Right renal pelvis (tissue), 4 donors: ENCODE data around the gene ANO2. TPM values are rescaled to one million over a fixed set of nuclear protein-coding genes. Genes with fewer than 3 reads are reported as not detected.
"Not testable (repeated sequence)": the region's sequence is repeated elsewhere in the genome, so short reads cannot be mapped to it uniquely, and the experiment has no call there.

Experiments used
- DNase-seq, 4 donors: peaks; one replicate each; pipeline ENCODE4 v3.0.0-alpha.2; 2013; ENCODE audit warnings: low read depth in 4 of 4, low spot score in 3 of 4, missing footprints in 1 of 4
- polyA plus RNA-seq, 4 donors: library from polyadenylated mRNA; unstranded; fragments of 120-200 nt; gene quantifications; one replicate each; pipeline ENCODE4 v1.2.1, GENCODE V29; 2013; ENCODE audit not compliant: insufficient read length in 4 of 4

Gene ANO2
- polyA plus RNA-seq, 4 donors = 3.0 to 4.6 (median 3.9) TPM

GRCh38 chr12:5705791-5706190 is 239.3 kb downstream of the ANO2 start:
- no peak for DNase-seq

DNA sequence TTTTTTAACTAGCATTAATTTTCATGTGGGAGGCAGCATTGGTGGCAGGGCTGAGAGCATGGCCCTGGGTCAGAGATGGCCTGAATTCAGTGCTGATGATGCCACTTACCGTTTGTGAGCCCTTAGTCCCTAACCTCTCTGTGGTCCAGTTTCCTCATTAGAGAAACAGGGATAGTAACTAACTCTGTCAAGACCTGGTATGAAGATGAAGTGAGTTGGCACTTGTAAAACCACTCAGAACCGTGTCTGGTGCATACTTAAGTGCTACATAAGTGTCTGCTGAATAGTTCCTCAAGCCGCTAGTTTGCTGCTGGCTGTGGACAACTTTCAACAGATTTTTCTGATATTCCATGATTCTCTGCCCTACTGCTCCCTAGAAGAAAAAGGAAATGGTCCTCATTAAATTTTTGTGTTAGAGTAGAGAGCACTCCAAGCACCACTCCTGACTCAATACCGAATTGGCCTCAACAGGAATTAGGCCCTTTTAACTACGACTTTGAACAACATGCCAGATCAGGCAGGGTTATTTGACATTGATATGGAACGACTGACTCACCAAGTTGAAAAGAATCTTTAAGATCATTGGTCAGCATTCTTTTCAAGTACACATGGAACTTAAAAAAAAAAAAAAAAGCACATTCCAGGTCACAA is 250.2 kb downstream of the ANO2 start:
- no peak for DNase-seq

GRCh38 chr12:5692850-5693249 is 252.2 kb downstream of the ANO2 start:
- DNase-seq = no peak

DNA sequence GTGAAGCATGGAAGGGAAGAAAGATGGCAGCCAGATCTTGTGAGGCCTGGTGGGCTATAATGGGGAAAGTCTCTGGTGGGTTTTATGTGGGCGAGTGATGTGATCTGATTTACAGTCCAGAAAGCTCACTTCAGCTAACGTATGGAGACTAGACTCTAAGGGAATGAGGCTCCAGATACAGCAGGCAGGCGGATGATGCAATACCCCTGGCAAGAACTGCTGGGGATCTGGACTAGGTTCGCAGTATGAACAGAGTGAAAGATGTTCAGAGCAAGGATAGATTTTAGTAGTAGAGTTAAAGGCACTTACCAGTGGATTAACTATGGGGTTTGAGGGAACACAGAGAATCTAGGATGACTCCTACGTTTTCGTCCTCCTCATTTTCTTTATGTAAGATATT is 253.1 kb downstream of the ANO2 start:
- no peak for DNase-seq

DNA sequence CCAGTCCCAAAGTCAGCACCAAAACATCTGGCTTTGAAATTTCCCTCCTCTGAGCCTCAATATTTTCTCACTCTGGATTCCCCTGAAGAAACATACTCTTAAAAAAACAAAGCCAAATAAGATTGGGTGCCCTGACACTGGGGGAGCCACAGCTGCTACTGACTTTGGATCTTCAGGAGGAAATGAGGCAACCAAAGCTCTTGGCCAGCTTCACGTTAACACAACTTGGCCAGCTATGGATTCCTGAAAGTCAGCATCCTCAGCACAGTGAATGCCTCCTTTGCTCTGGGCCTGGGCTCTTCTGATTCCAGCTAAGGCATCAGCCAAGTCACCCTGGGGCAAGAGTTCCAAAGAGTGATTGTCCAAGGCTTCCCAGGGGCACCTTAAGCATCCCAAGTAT is 254.8 kb downstream of the ANO2 start:
- DNase-seq = no peak

- no peak for DNase-seq
These were observed 255.3 kb downstream of the ANO2 start for GRCh38 chr12:5689773-5690172.

GRCh38 chr12:5688226-5688625 is 256.8 kb downstream of the ANO2 start:
- DNase-seq = no peak

DNA sequence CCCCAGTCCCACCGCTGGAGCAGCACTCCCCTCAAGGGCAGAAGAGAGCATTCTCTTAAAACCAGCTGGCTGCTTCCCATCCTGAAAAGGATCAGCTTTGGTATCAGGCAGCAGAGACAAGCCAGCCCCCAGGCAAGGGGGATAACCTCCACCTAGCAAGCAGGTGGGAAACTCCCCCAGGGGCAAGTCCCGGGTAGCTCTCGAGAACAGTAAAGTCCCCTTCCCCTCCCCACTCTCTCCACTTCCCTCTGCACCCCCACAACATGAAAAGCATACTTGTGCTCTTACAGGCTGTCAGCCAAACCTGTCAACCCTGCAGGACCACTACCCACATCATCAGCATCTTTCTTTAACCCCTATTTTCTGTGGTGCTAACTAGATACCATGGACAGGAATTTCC is 259.1 kb downstream of the ANO2 start:
- DNase-seq = no peak

- DNase-seq = no peak
These were observed 260.1 kb downstream of the ANO2 start for GRCh38 chr12:5684989-5685388.

DNA sequence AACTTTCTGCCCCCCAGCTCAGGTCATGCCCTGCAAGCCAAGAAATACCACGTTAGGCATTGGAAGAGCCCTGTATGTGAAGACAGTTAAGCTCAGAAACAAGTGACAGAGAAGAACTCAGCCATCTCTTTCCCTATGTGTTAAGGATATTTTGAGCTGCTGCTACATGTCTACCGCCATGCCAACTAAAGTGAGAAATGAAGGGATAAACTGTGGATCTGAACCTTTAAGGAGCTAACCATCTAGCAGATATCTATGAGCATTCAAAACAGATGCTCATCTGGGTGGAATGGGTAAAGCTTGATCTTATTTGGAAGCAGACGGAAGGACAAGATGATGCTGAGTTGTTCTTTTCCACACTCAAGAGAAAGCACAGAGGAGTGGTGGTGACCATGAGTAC is 262.5 kb downstream of the ANO2 start:
- DNase-seq = no peak

- no peak for DNase-seq
These were observed 266.9 kb downstream of the ANO2 start for GRCh38 chr12:5678176-5678575.

DNA sequence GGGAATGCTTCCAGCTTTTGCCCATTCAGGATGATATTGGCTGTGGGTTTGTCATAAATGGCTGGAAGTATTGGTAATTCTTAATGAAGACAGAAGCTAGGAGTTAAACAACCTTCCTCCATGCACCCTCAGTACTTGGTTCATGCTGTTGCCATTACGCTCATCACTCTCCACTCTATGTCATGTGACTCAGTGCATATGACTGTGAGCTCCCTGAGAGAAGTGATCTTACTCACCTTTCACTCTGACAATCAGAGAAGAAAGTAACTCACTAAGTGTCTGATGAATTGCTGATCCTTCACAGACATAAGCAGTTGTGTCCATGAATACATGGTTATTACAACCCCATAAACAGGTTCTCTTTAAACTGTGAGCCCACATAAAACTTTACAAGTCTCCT is 275.4 kb downstream of the ANO2 start:
- DNase-seq = not testable (repeated sequence)

- DNase-seq = no peak
These were observed 279.4 kb downstream of the ANO2 start for GRCh38 chr12:5665615-5666014.

DNA sequence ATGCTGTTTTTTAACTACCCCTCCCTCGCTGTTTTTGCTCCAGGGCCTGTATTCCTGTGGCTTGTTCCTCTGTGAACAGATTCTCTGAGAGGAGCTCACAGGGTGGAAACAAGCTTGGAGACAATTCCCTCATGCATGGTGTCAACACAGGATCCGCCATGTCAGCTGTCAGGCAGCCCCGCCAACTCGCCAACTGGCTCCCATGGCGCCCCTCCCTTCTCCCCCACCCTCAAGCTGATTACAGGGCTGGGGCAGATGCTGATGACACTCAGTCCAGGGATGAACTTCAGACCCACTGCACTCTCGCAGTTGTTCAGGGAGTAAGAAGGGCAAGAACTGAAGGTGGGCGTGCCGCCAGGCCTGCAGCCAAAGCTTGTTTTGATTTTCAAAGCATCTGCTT is 283.2 kb downstream of the ANO2 start:
- no peak for DNase-seq

GRCh38 chr12:5660238-5660637 is 284.8 kb downstream of the ANO2 start:
- DNase-seq = no peak

GRCh38 chr12:5658339-5658941 is 286.6 kb downstream of the ANO2 start:
- not testable (repeated sequence) for DNase-seq

- no peak for DNase-seq
These were observed 288.2 kb downstream of the ANO2 start for GRCh38 chr12:5656836-5657235.

- no peak for DNase-seq
These were observed 289.9 kb downstream of the ANO2 start for GRCh38 chr12:5655120-5655519.

DNA sequence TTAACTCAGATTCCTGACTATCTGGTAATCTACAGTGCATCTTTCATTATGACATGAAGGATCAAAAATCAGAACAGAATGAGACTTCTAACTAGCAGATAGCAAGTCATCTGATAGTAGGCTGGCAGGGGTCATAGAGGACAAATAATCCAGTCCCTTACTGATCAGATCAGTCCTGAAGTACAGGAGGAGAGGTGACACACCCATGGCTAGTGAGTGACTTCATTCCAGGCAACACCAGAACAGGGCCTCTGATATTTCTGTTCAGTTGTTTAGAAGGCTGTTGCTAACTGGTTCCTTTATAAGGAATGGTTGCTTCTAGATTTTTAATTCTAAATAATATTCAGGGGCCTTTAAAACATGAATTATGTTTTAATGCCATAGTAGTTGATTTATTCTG is 291.0 kb downstream of the ANO2 start:
- no peak for DNase-seq

GRCh38 chr12:5650829-5651461 is 294.1 kb downstream of the ANO2 start:
- DNase-seq = no peak

DNA sequence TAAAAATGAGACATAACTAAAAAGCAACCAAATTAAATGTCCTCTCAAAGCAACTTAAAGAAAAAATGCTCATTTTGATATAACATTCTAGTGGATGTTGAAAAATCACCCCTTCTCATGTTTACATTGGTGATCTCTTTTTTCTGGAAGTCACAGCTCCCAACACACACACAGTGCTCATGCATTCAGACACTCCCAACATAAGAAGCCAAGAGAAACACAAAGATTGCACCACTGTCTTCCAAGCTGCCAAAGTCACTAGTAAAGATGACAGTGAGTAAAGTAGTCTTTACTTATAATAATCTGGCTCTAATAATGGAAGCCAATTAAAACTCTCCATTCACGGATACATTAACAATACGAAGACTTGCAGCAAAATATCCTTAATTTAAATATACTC is 294.8 kb downstream of the ANO2 start:
- no peak for DNase-seq

DNA sequence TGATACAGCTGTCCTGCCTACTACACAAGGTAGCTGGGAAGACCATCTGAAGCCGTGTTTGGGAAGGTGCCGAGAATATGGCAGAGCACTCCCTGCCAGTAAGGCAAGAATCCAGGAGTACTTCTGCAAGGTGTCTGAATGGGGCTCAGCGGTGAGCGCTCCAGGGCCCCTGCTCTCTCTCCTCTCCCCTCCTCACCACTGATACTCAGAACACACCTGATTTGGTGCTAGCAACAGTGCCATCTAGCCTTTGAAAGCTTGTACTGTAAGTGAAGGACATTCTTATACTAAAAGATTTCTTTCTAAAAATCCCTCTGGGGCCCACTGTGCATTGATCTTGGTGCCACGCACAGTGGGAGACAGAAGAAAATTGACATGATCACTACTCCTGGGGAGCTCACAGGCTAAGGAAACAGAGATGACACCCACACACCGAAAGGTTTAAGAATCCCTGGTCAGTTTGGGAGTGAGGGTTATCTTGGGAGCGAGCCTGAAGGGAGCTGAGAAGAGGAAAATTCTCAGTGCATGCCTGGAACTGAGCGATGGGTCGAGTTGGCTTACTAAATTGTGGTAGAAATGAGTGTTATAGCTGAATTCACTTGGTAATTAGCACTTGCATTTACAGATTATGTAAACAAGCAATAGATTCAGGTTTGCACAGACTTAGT is 296.2 kb downstream of the ANO2 start:
- peak; percentile 22 to 44 (median 38) for DNase-seq
